Activated B cell treated with CpG ODN at 0.5 μM for 24 hours (primary cell): ENCODE data around the gene IFNL4. TPM values are rescaled to one million over a fixed set of nuclear protein-coding genes. Genes with fewer than 3 reads are reported as not detected.

Experiments used
- ATAC-seq: fragments of 200-7000 bp; cut with Tn5 transposase; one replicate; pipeline ENCODE4 v1.10.0; 2021; ENCODE audit warnings: low read depth, mild to moderate bottlenecking, moderate library complexity
- CTCF ChIA-PET: fragments of 350-600 bp; sonication (Branson Sonifier 250); formaldehyde crosslinking; loops from one replicate; lab custom pipeline; 2021; ENCODE audit warnings: antibody characterized with exemption; lab: Charles Lee
- POLR2A ChIA-PET: fragments of 350-600 bp; sonication (Branson Sonifier 250); formaldehyde crosslinking; loops from one replicate; lab custom pipeline; 2021; ENCODE audit warnings: antibody characterized with exemption; lab: Charles Lee
- DNase-seq: peaks from one replicate; pipeline ENCODE4 v3.0.0; 2022
- H3K27ac Mint-ChIP-seq: one replicate; pipeline ENCODE4 v1.8.0; 2020; ENCODE audit warnings: mixed read lengths
- H3K27me3 Mint-ChIP-seq: one replicate; pipeline ENCODE4 v1.8.0; 2021; ENCODE audit warnings: mixed read lengths
- H3K36me3 Mint-ChIP-seq: one replicate; pipeline ENCODE4 v1.8.0; 2021; ENCODE audit warnings: low read depth, mixed read lengths
- H3K4me1 Mint-ChIP-seq: one replicate; pipeline ENCODE4 v1.8.0; 2021; ENCODE audit warnings: mixed read lengths
- H3K4me3 Mint-ChIP-seq: one replicate; pipeline ENCODE4 v1.8.0; 2020; ENCODE audit warnings: mild to moderate bottlenecking, mixed read lengths
- H3K9me3 Mint-ChIP-seq: one replicate; pipeline ENCODE4 v1.8.0; 2020; ENCODE audit warnings: mixed read lengths
- CTCF ChIP-seq: fragments of 200-600 bp; IDR thresholded peaks from one replicate; pipeline ENCODE4 v1.8.0; 2022; ENCODE audit warnings: antibody characterized with exemption, mild to moderate bottlenecking
- intact Hi-C: fragments of 100-400 bp; cut with micrococcal nuclease; formaldehyde crosslinking; loops from one replicate; pipeline ENCODE4 v1.15.1; 2024
- total RNA-seq: library from RNA; stranded (reverse); gene quantifications from 2 replicates; pipeline ENCODE4 v1.2.3, GENCODE V29; 2022

IFNL4 gene
- total RNA-seq, 1 donor from 2014 or later = not detected

GRCh38 chr19:39208175-39208795 is 40.4 kb downstream of the IFNL4 start:
- H3K27ac Mint-ChIP-seq = no peak overlapping the region

GRCh38 chr19:39207293-39207836 is 41.3 kb downstream of the IFNL4 start:
- Mint-ChIP-seq H3K9me3 (no peaks in the 10 kb centered on the region), H3K4me3 (no peak overlapping the region), H3K27ac (no peak overlapping the region), H3K36me3 (no peaks in the 10 kb centered on the region), H3K4me1 (no peaks in the 10 kb centered on the region), H3K27me3 (peaks cover 17% of the 10 kb centered on the region)
- DNase-seq (no peak), ATAC-seq (no peak)
- POLR2A ChIA-PET = no interaction called here
- intact Hi-C loops = no loop called here
- CTCF ChIA-PET = no interaction called here
- TF ChIP-seq CTCF = no peak

More at GRCh38 chr19:39208175-39208795, 40.4 kb downstream of the IFNL4 start:
- Mint-ChIP-seq H3K4me3 (no peak overlapping the region), H3K36me3 (no peaks in the 10 kb centered on the region), H3K27me3 (peaks cover 11% of the 10 kb centered on the region), H3K4me1 (no peaks in the 10 kb centered on the region), H3K9me3 (no peaks in the 10 kb centered on the region)
- ATAC-seq (no peak), DNase-seq (no peak)
- no peak for TF ChIP-seq CTCF
- CTCF ChIA-PET = interaction anchor here (1.2 kb wide), 1 partner anchor 86 kb away, joined by 3 read pairs; no protein-coding TSS in a partner anchor
- POLR2A ChIA-PET = no interaction called here
- intact Hi-C loops = no loop called here

DNA sequence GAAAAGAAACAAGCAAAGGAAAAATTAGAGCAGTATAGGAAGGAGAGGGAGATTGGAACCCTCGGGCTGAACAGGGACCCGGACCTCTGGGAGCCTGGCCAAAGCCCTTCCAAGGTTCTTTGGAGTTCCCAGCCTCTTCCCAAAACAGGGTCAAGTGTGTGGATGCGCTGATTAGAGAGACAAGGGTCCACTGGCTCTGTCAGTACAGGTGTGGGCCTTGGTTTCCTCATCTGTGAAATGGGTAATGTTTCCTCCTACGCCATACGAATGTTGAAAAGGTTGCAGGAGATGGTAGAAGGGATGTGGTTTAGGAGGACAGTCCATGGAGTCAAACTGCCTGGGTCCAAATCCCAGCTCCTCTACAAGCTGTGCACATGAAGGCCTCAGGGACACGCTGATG is 42.5 kb downstream of the IFNL4 start:
- H3K4me3 Mint-ChIP-seq = no peak overlapping the region
- H3K36me3 Mint-ChIP-seq = no peaks in the 10 kb centered on the region
- TF ChIP-seq CTCF = no peak

GRCh38 chr19:39205449-39205764 is 43.2 kb downstream of the IFNL4 start:
- CTCF ChIA-PET = no interaction called here
- Mint-ChIP-seq H3K4me1 (no peaks in the 10 kb centered on the region), H3K36me3 (no peaks in the 10 kb centered on the region), H3K27ac (no peak overlapping the region), H3K4me3 (no peak overlapping the region), H3K27me3 (peaks cover 35% of the 10 kb centered on the region), H3K9me3 (no peaks in the 10 kb centered on the region)
- DNase-seq (no peak), ATAC-seq (no peak)
- no peak for TF ChIP-seq CTCF
- POLR2A ChIA-PET = no interaction called here
- intact Hi-C loops = no loop called here

More for the DNA sequence above, 42.5 kb downstream of the IFNL4 start:
- intact Hi-C loops = no loop called here
- ATAC-seq (no peak), DNase-seq (no peak)
- ChIA-PET POLR2A (no interaction called here), CTCF (no interaction called here)
- no peak overlapping the region for H3K27ac Mint-ChIP-seq
- H3K4me1 Mint-ChIP-seq = no peaks in the 10 kb centered on the region
- no peaks in the 10 kb centered on the region for H3K9me3 Mint-ChIP-seq
- peaks cover 28% of the 10 kb centered on the region for H3K27me3 Mint-ChIP-seq

- Mint-ChIP-seq H3K27ac (no peak within 1 kb of the TSS), H3K9me3 (no peaks in the 10 kb centered on the region), H3K36me3 (no peaks in the 10 kb centered on the region), H3K4me3 (no peak within 1 kb of the TSS), H3K4me1 (no peaks in the 10 kb centered on the region), H3K27me3 (peaks cover 47% of the 10 kb centered on the region)
- DNase-seq (no peak), ATAC-seq (no peak)
- intact Hi-C loops = no loop called here
- ChIA-PET CTCF (no interaction called here), POLR2A (interaction anchor here (0.9 kb wide), 1 partner anchor 9 kb away, joined by 3 read pairs; no protein-coding TSS in a partner anchor)
- TF ChIP-seq CTCF = no peak
Observed at GRCh38 chr19:39203372-39204341, 45.0 kb downstream of the IFNL4 start, which contains the start of gene SYCN. SYCN (minus strand) TSS chr19:39204263; CDS start chr19:39204254, 9 bp downstream.
